IMR-90 (cell line): ENCODE data around the gene C5orf15. TPM values are rescaled to one million over a fixed set of nuclear protein-coding genes. Genes with fewer than 3 reads are reported as not detected.

Experiments used
- ATAC-seq: fragments of 200-7000 bp; cut with Tn5 transposase; 2 replicates; pipeline ENCODE4 v1.9.1; 2020; ENCODE audit warnings: low read depth, mild to moderate bottlenecking, moderate library complexity
- BruUV-seq: library from RNA; stranded (reverse); fragments of 400-500 nt; replicated peaks from 2 replicates; lab custom pipeline; 2021; lab: Mats Ljungman, UMichigan
- CTCF ChIA-PET: fragments of 300-600 bp; formaldehyde crosslinking; extraction: SDS; loops from one replicate; lab custom pipeline; 2021; ENCODE audit warnings: antibody characterized with exemption; lab: Yijun Ruan, JAX
- POLR2A ChIA-PET: fragments of 300-600 bp; sonication (Branson Sonifier 250); formaldehyde crosslinking; loops from one replicate; lab custom pipeline; 2022; ENCODE audit warnings: antibody characterized with exemption; ENCODE audit not compliant: unreplicated experiment; lab: Charles Lee
- DNase-seq: peaks from one replicate; pipeline ENCODE4 v3.0.0; 2013
- H2AFZ ChIP-seq: replicated peaks from 2 replicates; pipeline ENCODE3; 2013; ENCODE audit warnings: low read length, mild to moderate bottlenecking; ENCODE audit not compliant: poor library complexity
- H2AK5ac ChIP-seq: 2 replicates; pipeline ENCODE4 v1.6.1; 2013; ENCODE audit warnings: low read depth, low read length, inconsistent platforms
- H2AK9ac ChIP-seq: replicated peaks from 2 replicates; pipeline ENCODE3; 2013; ENCODE audit warnings: mild to moderate bottlenecking, low read depth, low read length, moderate library complexity; ENCODE audit not compliant: poor library complexity
- H2BK120ac ChIP-seq: 2 replicates; pipeline ENCODE4 v1.6.1; 2013; ENCODE audit warnings: low read depth, low read length, inconsistent platforms
- H2BK15ac ChIP-seq: 3 replicates; pipeline ENCODE4 v1.6.1; 2013; ENCODE audit warnings: low read depth, low read length, inconsistent platforms
- H2BK20ac ChIP-seq: 2 replicates; pipeline ENCODE4 v1.6.1; 2013; ENCODE audit warnings: low read depth, mild to moderate bottlenecking, inconsistent platforms, low read length, moderate library complexity
- H2BK5ac ChIP-seq: 2 replicates; pipeline ENCODE4 v1.6.1; 2013; ENCODE audit warnings: mild to moderate bottlenecking, low read depth, low read length, inconsistent platforms; ENCODE audit not compliant: poor library complexity, severe bottlenecking
- H3K14ac ChIP-seq: replicated peaks from 2 replicates; pipeline ENCODE4 v1.6.1; 2013; ENCODE audit warnings: low read depth, low read length, inconsistent platforms
- H3K18ac ChIP-seq: 2 replicates; pipeline ENCODE4 v1.6.1; 2013; ENCODE audit warnings: low read depth, low read length, control low read depth
- H3K23ac ChIP-seq: 2 replicates; pipeline ENCODE4 v1.6.1; 2013; ENCODE audit warnings: low read depth, low read length, inconsistent platforms
- H3K27ac ChIP-seq: 2 replicates; pipeline ENCODE4 v1.5.1; 2013; ENCODE audit warnings: mild to moderate bottlenecking, control low read depth, low read length; ENCODE audit not compliant: insufficient read depth
- H3K27me3 ChIP-seq: 2 replicates; pipeline ENCODE4 v1.6.1; 2013; ENCODE audit warnings: low read length; ENCODE audit not compliant: control insufficient read depth, insufficient read depth
- H3K36me3 ChIP-seq: 2 replicates; pipeline ENCODE4 v1.6.1; 2013; ENCODE audit warnings: low read length, mixed read lengths; ENCODE audit not compliant: control insufficient read depth, insufficient read depth
- H3K4ac ChIP-seq: 2 replicates; pipeline ENCODE4 v1.6.1; 2013; ENCODE audit warnings: low read depth, low read length, inconsistent platforms
- H3K4me1 ChIP-seq: 2 replicates; pipeline ENCODE4 v1.6.1; 2013; ENCODE audit warnings: low read length, mixed read lengths; ENCODE audit not compliant: control insufficient read depth, insufficient read depth
- H3K4me2 ChIP-seq: 2 replicates; pipeline ENCODE4 v1.6.1; 2013; ENCODE audit warnings: low read depth, mild to moderate bottlenecking, control low read depth, low read length, moderate library complexity
- H3K4me3 ChIP-seq: 2 replicates; pipeline ENCODE4 v1.5.1; 2013; ENCODE audit warnings: low read depth, mild to moderate bottlenecking, control low read depth, low read length, moderate library complexity; ENCODE audit not compliant: insufficient read depth
- H3K56ac ChIP-seq: 2 replicates; pipeline ENCODE4 v1.6.1; 2013; ENCODE audit warnings: low read length, inconsistent platforms; ENCODE audit not compliant: insufficient read depth; ENCODE audit errors: extremely low read depth
- H3K79me1 ChIP-seq, 2 experiments: 2 replicates each; pipeline ENCODE4 v1.6.1; 2013; ENCODE audit warnings: low read length in 2 of 2, inconsistent platforms in 1 of 2, low read depth in 1 of 2
- H3K9ac ChIP-seq: 2 replicates; pipeline ENCODE4 v1.6.1; 2013; ENCODE audit warnings: low read depth, low read length, control low read depth
- H3K9me1 ChIP-seq: 2 replicates; pipeline ENCODE4 v1.6.1; 2013; ENCODE audit warnings: low read length, inconsistent platforms; ENCODE audit not compliant: insufficient read depth
- H3K9me3 ChIP-seq: 2 replicates; pipeline ENCODE4 v1.6.1; 2013; ENCODE audit warnings: low read length; ENCODE audit not compliant: control insufficient read depth, insufficient read depth
- H4K20me1 ChIP-seq: 2 replicates; pipeline ENCODE4 v1.6.1; 2013; ENCODE audit warnings: low read length, inconsistent platforms; ENCODE audit not compliant: insufficient read depth
- H4K5ac ChIP-seq: 2 replicates; pipeline ENCODE4 v1.6.1; 2013; ENCODE audit warnings: mild to moderate bottlenecking, low read depth, low read length, control low read depth
- H4K8ac ChIP-seq, 2 experiments: 2 replicates each; pipeline ENCODE4 v1.6.1; 2013; ENCODE audit warnings: low read depth in 2 of 2, low read length in 2 of 2, control low read depth in 1 of 2, inconsistent platforms in 1 of 2
- H4K91ac ChIP-seq: 2 replicates; pipeline ENCODE4 v1.6.1; 2013; ENCODE audit warnings: low read depth, low read length, inconsistent platforms; ENCODE audit not compliant: insufficient read depth
- MAFK ChIP-seq: IDR thresholded peaks from 2 replicates; pipeline ENCODE4 v1.6.1; 2012; ENCODE audit warnings: low read depth, low read length, improper control_type of control experiment
- RAD21 ChIP-seq: IDR thresholded peaks from 2 replicates; pipeline ENCODE4 v1.6.1; 2012; ENCODE audit warnings: low read length, improper control_type of control experiment
- RCOR1 ChIP-seq: IDR thresholded peaks from 2 replicates; pipeline ENCODE4 v1.6.1; 2012; ENCODE audit warnings: mild to moderate bottlenecking, low read length, improper control_type of control experiment; ENCODE audit not compliant: insufficient replicate concordance
- RFX5 ChIP-seq: IDR thresholded peaks from 2 replicates; pipeline ENCODE4 v1.8.0; 2012; ENCODE audit warnings: low read depth, mild to moderate bottlenecking, low read length, moderate library complexity
- SMC3 ChIP-seq: fragments of 150-350 bp; IDR thresholded peaks from 2 replicates; pipeline ENCODE4 v1.6.1; 2016; ENCODE audit warnings: low read depth, mild to moderate bottlenecking, antibody characterized with exemption, low read length, moderate library complexity
- WGBS, 2 experiments: methylation state at CpG; one replicate each; pipeline versions ENCODE4 v1.1.5 to v1.1.7; 2013; ENCODE audit warnings: missing lambda C conversion rate in 2 of 2; ENCODE audit not compliant: insufficient read length in 1 of 2; ENCODE audit errors: extremely low coverage in 2 of 2; 5-methylcytosine and 5-hydroxymethylcytosine counted together
- dilution Hi-C: fragments of 300-500 bp; cut with HindIII; formaldehyde crosslinking; loops from one replicate; pipeline ENCODE4 v1.14.3; 2018; ENCODE audit warnings: low sequenced_read_pairs; ENCODE audit not compliant: unreplicated experiment
- in situ Hi-C: fragments of 300-500 bp; cut with MboI; formaldehyde crosslinking; loops from 3 replicates; pipeline ENCODE4 v1.14.3; 2019; ENCODE audit warnings: low sequenced_read_pairs, inconsistent platforms, mixed read lengths
- intact Hi-C: fragments of 100-400 bp; cut with micrococcal nuclease; formaldehyde crosslinking; loops from 2 replicates; pipeline ENCODE4 v1.10.0; 2022
- polyA plus RNA-seq, 3 experiments: library from polyadenylated mRNA; depleted of rRNA; stranded (reverse); fragments of >200 nt; gene quantifications; 2 replicates each; pipeline ENCODE4 v1.2.3, GENCODE V29; 2012; ENCODE audit warnings: low replicate concordance in 1 of 3
- total RNA-seq: library from RNA; depleted of rRNA; stranded (reverse); fragments of >200 nt; gene quantifications from 2 replicates; pipeline ENCODE4 v1.2.3, GENCODE V29; 2012
- TF ChIP-seq, protein P1 (sequence below): fragments of 150-350 bp; IDR thresholded peaks from 2 replicates; pipeline ENCODE4 v1.6.1; 2017; ENCODE audit warnings: mild to moderate bottlenecking, antibody characterized with exemption, low read length, low read depth

C5orf15 gene
- total and polyA plus RNA-seq, 2 of the 4 experiments (the other 2 are of a cell fraction), result 35.1 to 73.5 TPM

DNA sequence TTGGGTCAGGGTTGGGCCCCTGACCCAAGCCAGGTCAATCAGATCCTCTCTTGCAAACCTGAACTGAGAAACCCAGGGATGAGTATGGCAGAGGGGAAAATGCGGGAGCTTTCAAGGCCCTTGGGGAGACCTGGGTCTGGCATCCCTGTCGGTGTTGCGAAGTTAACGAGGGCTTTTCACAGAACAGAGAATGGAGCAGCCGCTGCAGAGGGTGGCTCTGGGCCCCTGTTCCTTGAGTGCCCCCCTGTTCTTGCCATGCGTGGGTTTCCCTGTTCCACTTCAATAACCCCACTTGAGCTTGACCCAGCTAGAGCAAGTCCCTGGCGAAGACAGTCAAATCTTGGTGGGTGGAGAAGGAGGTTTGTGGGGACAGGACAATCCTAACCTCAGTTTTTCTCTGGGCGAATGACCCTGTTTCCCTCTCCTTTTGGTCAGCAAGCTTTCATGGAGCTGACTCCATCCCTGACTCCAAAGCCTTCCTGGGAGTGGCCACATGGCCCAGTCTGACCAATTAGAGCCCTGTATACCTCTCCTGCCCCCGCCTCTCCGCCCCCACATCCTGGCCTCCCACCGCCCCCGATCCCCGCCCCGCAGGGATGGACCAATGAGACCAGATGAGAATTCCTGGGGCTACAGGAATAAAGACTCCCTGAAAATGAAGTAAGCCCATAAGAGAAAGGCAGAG, 39.3 kb upstream of the C5orf15 start:
- no peak overlapping the region for H2BK5ac ChIP-seq
- H3K23ac ChIP-seq, result no peak overlapping the region
- no peak for TF ChIP-seq RAD21
- TF ChIP-seq SMC3, result no peak
- no peak for TF ChIP-seq RCOR1
- TF ChIP-seq MAFK, result no peak
- TF ChIP-seq, protein P1, sequence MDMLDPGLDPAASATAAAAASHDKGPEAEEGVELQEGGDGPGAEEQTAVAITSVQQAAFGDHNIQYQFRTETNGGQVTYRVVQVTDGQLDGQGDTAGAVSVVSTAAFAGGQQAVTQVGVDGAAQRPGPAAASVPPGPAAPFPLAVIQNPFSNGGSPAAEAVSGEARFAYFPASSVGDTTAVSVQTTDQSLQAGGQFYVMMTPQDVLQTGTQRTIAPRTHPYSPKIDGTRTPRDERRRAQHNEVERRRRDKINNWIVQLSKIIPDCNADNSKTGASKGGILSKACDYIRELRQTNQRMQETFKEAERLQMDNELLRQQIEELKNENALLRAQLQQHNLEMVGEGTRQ, result peak; percentile 71; the same call in 1 of the 2 replicates
- TF ChIP-seq RFX5, result no peak
- H3K27ac ChIP-seq, result no peak overlapping the region
- no peak overlapping the region for H2AK9ac ChIP-seq
- peaks cover 13% of the 10 kb centered on the region for H4K20me1 ChIP-seq
- POLR2A ChIA-PET, result no interaction called here
- H3K4me1 ChIP-seq, result peaks cover 14% of the 10 kb centered on the region
- H3K27me3 ChIP-seq, result peaks cover 2% of the 10 kb centered on the region; the same call in 1 of the 2 replicates
- peaks cover 10 to 23% of the 10 kb centered on the region in 2 experiments for H3K79me1 ChIP-seq
- no peak overlapping the region for H3K9ac ChIP-seq
- no peak overlapping the region for H3K56ac ChIP-seq
- no peak overlapping the region for H3K14ac ChIP-seq
- CTCF ChIA-PET, result no interaction called here
- no peak overlapping the region for H4K8ac ChIP-seq
- H3K18ac ChIP-seq, result no peak overlapping the region
- WGBS, 2 experiments, result no CpG with 5 or more reads among the region's 14 CpGs
- H4K5ac ChIP-seq, result no peak overlapping the region
- no peak overlapping the region for H3K4me2 ChIP-seq
- no peak overlapping the region for H2BK20ac ChIP-seq
- dilution Hi-C loops, result no loop called here
- in situ Hi-C loops, result no loop called here
- intact Hi-C loops, result no loop called here
- H3K9me3 ChIP-seq, result peaks cover 2% of the 10 kb centered on the region
- peak overlapping the region; percentile 13 for H2AFZ ChIP-seq
- no TSS peak for BruUV-seq
- no peak for DNase-seq
- no peak overlapping the region for H2AK5ac ChIP-seq
- H2BK120ac ChIP-seq, result no peak overlapping the region
- no peak overlapping the region for H3K4me3 ChIP-seq
- H3K4ac ChIP-seq, result no peak overlapping the region
- ATAC-seq, result no peak
- H3K36me3 ChIP-seq, result no peaks in the 10 kb centered on the region
- no peak overlapping the region for H4K91ac ChIP-seq
- H2BK15ac ChIP-seq, result no peak overlapping the region
- H3K9me1 ChIP-seq, result 0 out of 2 replicates have a peak, but pooled peaks cover 6% of the 10 kb centered on the region
